Measurements from ENCODE around the gene STAT6. TPM values are rescaled to one million over a fixed set of nuclear protein-coding genes. Genes with fewer than 3 reads are reported as not detected.

The STAT6 gene
- total RNA-seq, 1 experiment from 2014 or later, result 52.3 TPM

GRCh38 chr12:57160040-57160439 is 48.9 kb upstream of the STAT6 start:
- Histone ChIP-seq H3K36me3 (ENCODE audit: control insufficient read depth, insufficient read depth, low read length) (no peaks in the 10 kb centered on the region), H3K27ac (ENCODE audit: low read length) (no peak overlapping the region), H3K27me3 (ENCODE audit: control insufficient read depth, insufficient read depth, low read length) (no peaks in the 10 kb centered on the region), H3K4me3 (ENCODE audit: low read depth in 2 of 2, low read length in 2 of 2) (no peak overlapping the region), H3K9me3 (ENCODE audit: control insufficient read depth, insufficient read depth, low read depth, low read length) (no peaks in the 10 kb centered on the region), H3K4me1 (ENCODE audit: control insufficient read depth, insufficient read depth, low read length) (no peaks in the 10 kb centered on the region)
- no TSS peak for BruUV-seq (replicated peaks)
- in situ Hi-C loops (cut with HindIII; ENCODE audit: low pct_unique_long_range_greater_than_20kb, low sequenced_read_pairs) (no loop called here), intact Hi-C loops (cut with micrococcal nuclease; ENCODE audit: unreplicated experiment) (no loop called here)
- TF ChIP-seq POLR2AphosphoS5 (IDR thresholded peaks at IDR 0.05; ENCODE audit: low read depth, low read length) (no peak), SIN3A (IDR thresholded peaks at IDR 0.05; ENCODE audit: borderline replicate concordance, insufficient read depth, low read depth, low read length) (no peak), TCF7L2 (IDR thresholded peaks at IDR 0.05; ENCODE audit: low read depth, low read length) (no peak), CTCF (IDR thresholded peaks at IDR 0.05) (no peak), REST (IDR thresholded peaks at IDR 0.05; ENCODE audit: insufficient read depth in 1 of 2, low read depth in 2 of 2, low read length in 1 of 2) (no peak)
- no peak for DNase-seq (ENCODE audit: low read depth, low spot score)
- CTCF ChIA-PET, result no interaction called here
- POLR2A ChIA-PET, result no interaction called here
- no peak for ATAC-seq

GRCh38 chr12:57159311-57159710 is 48.1 kb upstream of the STAT6 start:
- Histone ChIP-seq H3K27ac (ENCODE audit: low read length) (no peak overlapping the region), H3K9me3 (ENCODE audit: control insufficient read depth, insufficient read depth, low read depth, low read length) (no peaks in the 10 kb centered on the region), H3K36me3 (ENCODE audit: control insufficient read depth, insufficient read depth, low read length) (no peaks in the 10 kb centered on the region), H3K27me3 (ENCODE audit: control insufficient read depth, insufficient read depth, low read length) (no peaks in the 10 kb centered on the region), H3K4me1 (ENCODE audit: control insufficient read depth, insufficient read depth, low read length) (no peaks in the 10 kb centered on the region), H3K4me3 (ENCODE audit: low read depth in 2 of 2, low read length in 2 of 2) (no peak overlapping the region)
- BruUV-seq (replicated peaks), result no TSS peak
- in situ Hi-C loops (cut with HindIII; ENCODE audit: low pct_unique_long_range_greater_than_20kb, low sequenced_read_pairs) (no loop called here), intact Hi-C loops (cut with micrococcal nuclease; ENCODE audit: unreplicated experiment) (no loop called here)
- DNase-seq (ENCODE audit: low read depth, low spot score), result no peak
- ATAC-seq, result no peak
- CTCF ChIA-PET, result no interaction called here
- TF ChIP-seq TCF7L2 (IDR thresholded peaks at IDR 0.05; ENCODE audit: low read depth, low read length), result no peak
- no peak for TF ChIP-seq POLR2AphosphoS5 (IDR thresholded peaks at IDR 0.05; ENCODE audit: low read depth, low read length)
- no peak for TF ChIP-seq REST (IDR thresholded peaks at IDR 0.05; ENCODE audit: insufficient read depth in 1 of 2, low read depth in 2 of 2, low read length in 1 of 2)
- TF ChIP-seq CTCF (IDR thresholded peaks at IDR 0.05), result no peak
- TF ChIP-seq SIN3A (IDR thresholded peaks at IDR 0.05; ENCODE audit: borderline replicate concordance, insufficient read depth, low read depth, low read length), result no peak
- POLR2A ChIA-PET, result no interaction called here

Measured in Panc1 (cell line).